ENCODE measurements around the gene R3HCC1L. TPM values are rescaled to one million over a fixed set of nuclear protein-coding genes. Genes with fewer than 3 reads are reported as not detected.

R3HCC1L gene
- polyA plus RNA-seq, 1 donor from 2014 or later: 12.8 TPM

DNA sequence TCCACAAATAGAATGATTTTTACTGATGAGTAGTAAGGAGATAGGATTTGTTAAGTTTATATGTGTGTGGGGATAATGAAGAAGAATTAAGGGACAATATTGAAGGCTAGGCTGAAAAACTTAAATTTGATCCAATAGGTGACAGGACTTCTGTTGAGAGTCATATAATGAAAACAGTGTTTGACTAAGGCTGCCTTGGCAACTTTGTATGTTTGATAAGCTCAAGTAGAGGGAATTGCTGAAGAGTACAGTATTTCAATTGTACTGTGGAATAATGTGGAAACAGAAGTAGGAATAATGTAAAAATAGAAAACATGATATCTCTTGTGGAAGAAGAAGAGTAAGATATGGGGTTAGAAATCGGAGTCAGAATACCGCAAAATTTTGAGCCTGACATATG is 10.5 kb downstream of the R3HCC1L start:
- H3F3A ChIP-seq (ENCODE audit: insufficient read depth, low read length, poor library complexity, severe bottlenecking): no peaks in the 10 kb centered on the region
- no peaks in the 10 kb centered on the region for H3K27me3 ChIP-seq (ENCODE audit: insufficient read depth, low read depth, low read length)
- TF ChIP-seq EP300 (conservative IDR thresholded peaks at IDR 0.05; ENCODE audit: poor library complexity, severe bottlenecking) (no peak), EZH2 (IDR thresholded peaks at IDR 0.05; ENCODE audit: borderline replicate concordance, insufficient read depth, low read length, poor library complexity, severe bottlenecking) (no peak), SMC3 (conservative IDR thresholded peaks at IDR 0.05; ENCODE audit: poor library complexity) (no peak), TAF1 (IDR thresholded peaks at IDR 0.05; ENCODE audit: low read depth) (no peak), REST (IDR thresholded peaks at IDR 0.05; ENCODE audit: borderline replicate concordance) (no peak), RAD21 (conservative IDR thresholded peaks at IDR 0.05) (no peak), POLR2AphosphoS5 (IDR thresholded peaks at IDR 0.05) (no peak), MXI1 (conservative IDR thresholded peaks at IDR 0.05; ENCODE audit: poor library complexity, severe bottlenecking) (no peak), CTCF (IDR thresholded peaks at IDR 0.05; ENCODE audit: poor library complexity, severe bottlenecking) (no peak)
- H3K36me3 ChIP-seq (ENCODE audit: insufficient read depth, low read length): no peaks in the 10 kb centered on the region
- no peaks in the 10 kb centered on the region for H3K9me2 ChIP-seq (ENCODE audit: insufficient read depth, low read length)
- H3K79me2 ChIP-seq (replicated peaks; ENCODE audit: insufficient read depth, low read length): peaks cover 16% of the 10 kb centered on the region
- no peak overlapping the region for H3K4me2 ChIP-seq (ENCODE audit: low read length)
- no peaks in the 10 kb centered on the region for H3K9me3 ChIP-seq (ENCODE audit: low read length)
- no peak overlapping the region for H3K27ac ChIP-seq (ENCODE audit: low read length)
- H3K9ac ChIP-seq (ENCODE audit: low read length): no peak overlapping the region
- no peaks in the 10 kb centered on the region for H4K20me1 ChIP-seq (ENCODE audit: insufficient read depth)
- H3K4me3 ChIP-seq (ENCODE audit: low read length): no peak overlapping the region
- no peak overlapping the region for H2AFZ ChIP-seq (ENCODE audit: low read depth, low read length)

GRCh38 chr10:98149858-98150257 is 15.4 kb downstream of the R3HCC1L start:
- H3K4me3 ChIP-seq (ENCODE audit: low read length): no peak overlapping the region
- H3K9me2 ChIP-seq (ENCODE audit: insufficient read depth, low read length): no peaks in the 10 kb centered on the region

More at GRCh38 chr10:98149858-98150257, 15.4 kb downstream of the R3HCC1L start:
- H3K9me3 ChIP-seq (ENCODE audit: low read length): no peaks in the 10 kb centered on the region
- H3K27me3 ChIP-seq (ENCODE audit: insufficient read depth, low read depth, low read length): no peaks in the 10 kb centered on the region
- no peak overlapping the region for H2AFZ ChIP-seq (ENCODE audit: low read depth, low read length)
- no peaks in the 10 kb centered on the region for H3K36me3 ChIP-seq (ENCODE audit: insufficient read depth, low read length)
- no peaks in the 10 kb centered on the region for H4K20me1 ChIP-seq (ENCODE audit: insufficient read depth)
- no peak overlapping the region for H3K9ac ChIP-seq (ENCODE audit: low read length)
- H3K27ac ChIP-seq (ENCODE audit: low read length): no peak overlapping the region
- no peaks in the 10 kb centered on the region for H3F3A ChIP-seq (ENCODE audit: insufficient read depth, low read length, poor library complexity, severe bottlenecking)
- peaks cover 19% of the 10 kb centered on the region for H3K79me2 ChIP-seq (replicated peaks; ENCODE audit: insufficient read depth, low read length)
- no peak overlapping the region for H3K4me2 ChIP-seq (ENCODE audit: low read length)
- TF ChIP-seq TAF1 (IDR thresholded peaks at IDR 0.05; ENCODE audit: low read depth) (no peak), EZH2 (IDR thresholded peaks at IDR 0.05; ENCODE audit: borderline replicate concordance, insufficient read depth, low read length, poor library complexity, severe bottlenecking) (no peak), MXI1 (conservative IDR thresholded peaks at IDR 0.05; ENCODE audit: poor library complexity, severe bottlenecking) (no peak), EP300 (conservative IDR thresholded peaks at IDR 0.05; ENCODE audit: poor library complexity, severe bottlenecking) (no peak), RAD21 (conservative IDR thresholded peaks at IDR 0.05) (no peak), REST (IDR thresholded peaks at IDR 0.05; ENCODE audit: borderline replicate concordance) (no peak), SMC3 (conservative IDR thresholded peaks at IDR 0.05; ENCODE audit: poor library complexity) (no peak), CTCF (IDR thresholded peaks at IDR 0.05; ENCODE audit: poor library complexity, severe bottlenecking) (no peak), POLR2AphosphoS5 (IDR thresholded peaks at IDR 0.05) (no peak)

Measured in neural cell (in vitro differentiated cells).